Panc1 (cell line): ENCODE data around the gene NXF1. TPM values are rescaled to one million over a fixed set of nuclear protein-coding genes. Genes with fewer than 3 reads are reported as not detected.

ENCODE experiments used
- ATAC-seq: fragments of 200-7000 bp; cut with Tn5 transposase; 2 replicates; pipeline ENCODE4 v1.9.1; 2020; ENCODE audit warnings: mild to moderate bottlenecking, moderate library complexity
- BruUV-seq: library from RNA; stranded (reverse); fragments of 400-500 nt; replicated peaks from 2 replicates; lab custom pipeline; 2021; lab: Mats Ljungman, UMichigan
- CTCF ChIA-PET: fragments of 300-600 bp; sonication (Branson Sonifier 250); formaldehyde crosslinking; loops from one replicate; lab custom pipeline; 2022; ENCODE audit warnings: antibody characterized with exemption; lab: Charles Lee
- POLR2A ChIA-PET: fragments of 300-600 bp; sonication (Branson Sonifier 250); formaldehyde crosslinking; loops from one replicate; lab custom pipeline; 2022; ENCODE audit warnings: antibody characterized with exemption; lab: Charles Lee
- DNase-seq: peaks from one replicate; pipeline ENCODE4 v3.0.0-alpha.2; 2010; ENCODE audit warnings: low read depth, low spot score
- H3K27ac ChIP-seq: 2 replicates; pipeline ENCODE4 v1.5.1; 2011; ENCODE audit warnings: mild to moderate bottlenecking, low read length, inconsistent platforms
- H3K27me3 ChIP-seq: fragments of 200-500 bp; sonication (Bioruptor generic); 2 replicates; pipeline ENCODE4 v1.6.0; 2014; ENCODE audit warnings: low read length, inconsistent platforms; ENCODE audit not compliant: control insufficient read depth, insufficient read depth
- H3K36me3 ChIP-seq: fragments of 200-500 bp; sonication (Bioruptor generic); 2 replicates; pipeline ENCODE4 v1.5.1; 2014; ENCODE audit warnings: inconsistent platforms, mild to moderate bottlenecking, low read length, moderate library complexity; ENCODE audit not compliant: control insufficient read depth, insufficient read depth
- H3K4me1 ChIP-seq: 2 replicates; pipeline ENCODE4 v1.5.1; 2011; ENCODE audit warnings: inconsistent platforms, mild to moderate bottlenecking, low read length, moderate library complexity; ENCODE audit not compliant: control insufficient read depth, insufficient read depth
- H3K4me3 ChIP-seq, 2 experiments: 2 replicates each; pipeline ENCODE4 v1.5.1; 2011 to 2012; ENCODE audit warnings: low read depth in 2 of 2, low read length in 2 of 2, mild to moderate bottlenecking in 2 of 2, inconsistent platforms in 1 of 2, moderate library complexity in 1 of 2
- H3K9me3 ChIP-seq: fragments of 200-500 bp; sonication (Bioruptor generic); 2 replicates; pipeline ENCODE4 v1.5.1; 2014; ENCODE audit warnings: low read depth, mild to moderate bottlenecking, inconsistent platforms, low read length, moderate library complexity; ENCODE audit not compliant: control insufficient read depth, insufficient read depth
- POLR2AphosphoS5 ChIP-seq: IDR thresholded peaks from 2 replicates; pipeline ENCODE4 v1.6.1; 2012; ENCODE audit warnings: mild to moderate bottlenecking, low read depth, low read length, moderate library complexity
- SIN3A ChIP-seq: IDR thresholded peaks from 2 replicates; pipeline ENCODE4 v1.6.1; 2012; ENCODE audit warnings: low read depth, mild to moderate bottlenecking, low read length, moderate library complexity, borderline replicate concordance; ENCODE audit not compliant: insufficient read depth
- TCF7L2 ChIP-seq: IDR thresholded peaks from 2 replicates; pipeline ENCODE4 v1.6.1; 2011; ENCODE audit warnings: mild to moderate bottlenecking, low read depth, low read length, inconsistent platforms
- in situ Hi-C: cut with HindIII; loops from 2 replicates; pipeline ENCODE4 v1.10.0; 2016; ENCODE audit warnings: low sequenced_read_pairs, low pct_unique_long_range_greater_than_20kb
- intact Hi-C: fragments of 100-400 bp; cut with micrococcal nuclease; formaldehyde crosslinking; loops from one replicate; pipeline ENCODE4 v1.10.0; 2022; ENCODE audit not compliant: unreplicated experiment
- total RNA-seq: library from RNA; stranded (reverse); gene quantifications from one replicate; pipeline ENCODE4 v1.2.1, GENCODE V29; 2021; ENCODE audit not compliant: unreplicated experiment
- TF ChIP-seq, protein P1 (sequence below): fragments of 450-650 bp; IDR thresholded peaks from 2 replicates; pipeline ENCODE4 v1.5.1; 2017; ENCODE audit warnings: mild to moderate bottlenecking
- TF ChIP-seq, protein P2 (sequence below), 2 experiments: IDR thresholded peaks; 2 replicates each; pipeline ENCODE4 v1.6.1; 2011 to 2012; ENCODE audit warnings: low read depth in 2 of 2, control low read depth in 1 of 2, low read length in 1 of 2, mild to moderate bottlenecking in 1 of 2, moderate library complexity in 1 of 2; ENCODE audit not compliant: insufficient read depth in 1 of 2

The NXF1 gene
- total RNA-seq, 1 experiment from 2014 or later, result 56.7 TPM

DNA sequence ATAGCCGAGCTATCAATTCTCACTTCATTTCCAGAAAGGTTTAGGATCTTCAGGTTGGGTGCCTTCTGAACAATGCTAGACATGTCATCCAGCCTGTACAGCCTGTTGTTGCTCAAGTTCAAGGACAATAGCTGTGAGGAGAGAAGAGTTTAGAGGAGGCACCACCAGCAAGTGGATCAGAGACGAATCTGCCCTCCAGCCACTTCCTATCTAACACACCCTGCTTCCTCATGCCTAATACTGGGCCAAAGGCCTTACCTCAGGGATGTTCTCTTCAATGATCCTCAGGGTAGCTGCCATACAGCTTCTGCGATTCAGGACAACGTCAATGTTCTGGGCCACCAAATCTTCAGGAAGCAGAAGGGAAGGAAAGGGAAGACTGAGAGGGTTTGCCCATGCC is 4.2 kb downstream of the NXF1 start:
- Histone ChIP-seq H3K4me1 (peaks cover 6% of the 10 kb centered on the region), H3K9me3 (no peaks in the 10 kb centered on the region), H3K4me3 (no peak overlapping the region), H3K27ac (no peak overlapping the region), H3K27me3 (no peaks in the 10 kb centered on the region), H3K36me3 (peaks cover 24% of the 10 kb centered on the region)
- BruUV-seq, result no TSS peak
- ChIA-PET CTCF (no interaction called here), POLR2A (interaction anchor here (0.5 to 0.6 kb wide), 2 partner anchors 11 to 347 kb away, joined by 4 read pairs; no protein-coding TSS in a partner anchor)
- TF ChIP-seq, protein P1, sequence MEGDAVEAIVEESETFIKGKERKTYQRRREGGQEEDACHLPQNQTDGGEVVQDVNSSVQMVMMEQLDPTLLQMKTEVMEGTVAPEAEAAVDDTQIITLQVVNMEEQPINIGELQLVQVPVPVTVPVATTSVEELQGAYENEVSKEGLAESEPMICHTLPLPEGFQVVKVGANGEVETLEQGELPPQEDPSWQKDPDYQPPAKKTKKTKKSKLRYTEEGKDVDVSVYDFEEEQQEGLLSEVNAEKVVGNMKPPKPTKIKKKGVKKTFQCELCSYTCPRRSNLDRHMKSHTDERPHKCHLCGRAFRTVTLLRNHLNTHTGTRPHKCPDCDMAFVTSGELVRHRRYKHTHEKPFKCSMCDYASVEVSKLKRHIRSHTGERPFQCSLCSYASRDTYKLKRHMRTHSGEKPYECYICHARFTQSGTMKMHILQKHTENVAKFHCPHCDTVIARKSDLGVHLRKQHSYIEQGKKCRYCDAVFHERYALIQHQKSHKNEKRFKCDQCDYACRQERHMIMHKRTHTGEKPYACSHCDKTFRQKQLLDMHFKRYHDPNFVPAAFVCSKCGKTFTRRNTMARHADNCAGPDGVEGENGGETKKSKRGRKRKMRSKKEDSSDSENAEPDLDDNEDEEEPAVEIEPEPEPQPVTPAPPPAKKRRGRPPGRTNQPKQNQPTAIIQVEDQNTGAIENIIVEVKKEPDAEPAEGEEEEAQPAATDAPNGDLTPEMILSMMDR, result no peak
- TF ChIP-seq, protein P2, sequence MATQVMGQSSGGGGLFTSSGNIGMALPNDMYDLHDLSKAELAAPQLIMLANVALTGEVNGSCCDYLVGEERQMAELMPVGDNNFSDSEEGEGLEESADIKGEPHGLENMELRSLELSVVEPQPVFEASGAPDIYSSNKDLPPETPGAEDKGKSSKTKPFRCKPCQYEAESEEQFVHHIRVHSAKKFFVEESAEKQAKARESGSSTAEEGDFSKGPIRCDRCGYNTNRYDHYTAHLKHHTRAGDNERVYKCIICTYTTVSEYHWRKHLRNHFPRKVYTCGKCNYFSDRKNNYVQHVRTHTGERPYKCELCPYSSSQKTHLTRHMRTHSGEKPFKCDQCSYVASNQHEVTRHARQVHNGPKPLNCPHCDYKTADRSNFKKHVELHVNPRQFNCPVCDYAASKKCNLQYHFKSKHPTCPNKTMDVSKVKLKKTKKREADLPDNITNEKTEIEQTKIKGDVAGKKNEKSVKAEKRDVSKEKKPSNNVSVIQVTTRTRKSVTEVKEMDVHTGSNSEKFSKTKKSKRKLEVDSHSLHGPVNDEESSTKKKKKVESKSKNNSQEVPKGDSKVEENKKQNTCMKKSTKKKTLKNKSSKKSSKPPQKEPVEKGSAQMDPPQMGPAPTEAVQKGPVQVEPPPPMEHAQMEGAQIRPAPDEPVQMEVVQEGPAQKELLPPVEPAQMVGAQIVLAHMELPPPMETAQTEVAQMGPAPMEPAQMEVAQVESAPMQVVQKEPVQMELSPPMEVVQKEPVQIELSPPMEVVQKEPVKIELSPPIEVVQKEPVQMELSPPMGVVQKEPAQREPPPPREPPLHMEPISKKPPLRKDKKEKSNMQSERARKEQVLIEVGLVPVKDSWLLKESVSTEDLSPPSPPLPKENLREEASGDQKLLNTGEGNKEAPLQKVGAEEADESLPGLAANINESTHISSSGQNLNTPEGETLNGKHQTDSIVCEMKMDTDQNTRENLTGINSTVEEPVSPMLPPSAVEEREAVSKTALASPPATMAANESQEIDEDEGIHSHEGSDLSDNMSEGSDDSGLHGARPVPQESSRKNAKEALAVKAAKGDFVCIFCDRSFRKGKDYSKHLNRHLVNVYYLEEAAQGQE (IDR thresholded peaks at IDR 0.05; ENCODE audit: insufficient read depth in 1 of 2, low read depth in 2 of 2, low read length in 1 of 2), result no peak
- TF ChIP-seq POLR2AphosphoS5 (no peak), SIN3A (no peak), TCF7L2 (no peak)
- in situ Hi-C loops, result no loop called here
- DNase-seq, result no peak
- no peak for ATAC-seq
- intact Hi-C loops, result no loop called here

DNA sequence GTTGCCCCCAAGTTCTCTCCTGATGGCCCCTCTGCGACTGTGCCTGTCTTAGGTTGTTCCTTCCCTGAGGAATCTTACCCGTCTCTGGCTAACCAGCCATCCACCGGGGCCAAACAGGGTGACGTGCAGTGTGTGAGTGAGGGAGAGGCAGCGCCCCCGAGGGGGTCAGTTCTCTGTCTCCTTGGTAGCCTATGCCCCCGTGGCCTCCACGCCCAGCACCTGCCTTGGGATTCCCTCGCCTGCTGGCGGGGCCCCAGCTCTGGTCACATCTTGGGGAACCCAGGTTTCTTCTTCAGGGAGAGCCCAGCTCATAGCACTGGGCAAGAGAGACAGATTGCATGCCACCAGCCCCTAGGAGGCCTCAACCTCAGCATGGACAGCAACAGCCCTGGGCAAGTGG is 5.8 kb downstream of the NXF1 start:
- in situ Hi-C loops (no loop called here), intact Hi-C loops (no loop called here)
- BruUV-seq, result no TSS peak
- ChIA-PET POLR2A (no interaction called here), CTCF (interaction anchor here (0.6 kb wide), 1 partner anchor 460 kb away, joined by 3 read pairs; no protein-coding TSS in a partner anchor)
- H3K36me3 ChIP-seq, result peaks cover 24% of the 10 kb centered on the region
- H3K27me3 ChIP-seq, result no peaks in the 10 kb centered on the region
- H3K27ac ChIP-seq, result no peak overlapping the region
- H3K4me3 ChIP-seq, result no peak overlapping the region
- no peaks in the 10 kb centered on the region for H3K9me3 ChIP-seq
- DNase-seq, result no peak
- H3K4me1 ChIP-seq, result peaks cover 5% of the 10 kb centered on the region
- no peak for ATAC-seq
- TF ChIP-seq, protein P1, result no peak
- TF ChIP-seq TCF7L2, result no peak
- TF ChIP-seq, protein P2 (IDR thresholded peaks at IDR 0.05; ENCODE audit: insufficient read depth in 1 of 2, low read depth in 2 of 2, low read length in 1 of 2), result no peak
- TF ChIP-seq SIN3A, result no peak
